Smooth muscle cell (in vitro differentiated cells): Measurements from ENCODE around the gene HLTF. TPM values are rescaled to one million over a fixed set of nuclear protein-coding genes. Genes with fewer than 3 reads are reported as not detected.

Experiments
- DNase-seq: peaks from one replicate; lab custom pipeline; 2025; ENCODE audit not compliant: unreplicated experiment; lab: John Stamatoyannopoulos, UW
- H2AFZ ChIP-seq: fragments of 200-600 bp; sonication (generic); 2 replicates; pipeline ENCODE4 v1.6.0; 2016; ENCODE audit warnings: antibody characterized with exemption, low read depth, mild to moderate bottlenecking
- H3F3A ChIP-seq: fragments of 200-600 bp; sonication (generic); 2 replicates; pipeline ENCODE4 v1.6.0; 2017; ENCODE audit warnings: antibody characterized with exemption, low read depth
- H3K27ac ChIP-seq: fragments of 200-600 bp; sonication (generic); 2 replicates; pipeline ENCODE4 v1.5.1; 2016; ENCODE audit warnings: low read depth, mild to moderate bottlenecking
- H3K27me3 ChIP-seq: fragments of 200-600 bp; sonication (generic); 2 replicates; pipeline ENCODE4 v1.6.1; 2016; ENCODE audit warnings: low read depth, mild to moderate bottlenecking
- H3K36me3 ChIP-seq: fragments of 200-600 bp; sonication (generic); 2 replicates; pipeline ENCODE4 v1.5.1; 2016; ENCODE audit warnings: low read depth
- H3K4me1 ChIP-seq: fragments of 200-600 bp; sonication (generic); 2 replicates; pipeline ENCODE4 v1.5.1; 2016; ENCODE audit warnings: low read depth
- H3K4me2 ChIP-seq: fragments of 200-600 bp; sonication (generic); 2 replicates; pipeline ENCODE4 v1.6.0; 2016; ENCODE audit warnings: mild to moderate bottlenecking
- H3K4me3 ChIP-seq: fragments of 200-600 bp; sonication (generic); 2 replicates; pipeline ENCODE4 v1.5.1; 2016; ENCODE audit warnings: mild to moderate bottlenecking
- H3K79me2 ChIP-seq: fragments of 200-600 bp; sonication (generic); 2 replicates; pipeline ENCODE4 v1.6.0; 2016; ENCODE audit warnings: low read depth, mild to moderate bottlenecking
- H3K9ac ChIP-seq: fragments of 200-600 bp; sonication (generic); 2 replicates; pipeline ENCODE4 v1.6.0; 2016; ENCODE audit warnings: low read depth
- H3K9me3 ChIP-seq: fragments of 200-600 bp; sonication (generic); replicated peaks from 2 replicates; pipeline ENCODE4 v1.5.1; 2016; ENCODE audit warnings: low read depth
- H4K20me1 ChIP-seq: fragments of 200-600 bp; sonication (generic); 2 replicates; pipeline ENCODE4 v1.6.0; 2016; ENCODE audit warnings: low read depth
- CTCF ChIP-seq: fragments of 200-600 bp; sonication (generic); IDR thresholded peaks from 2 replicates; pipeline ENCODE4 v1.5.1; 2017; ENCODE audit warnings: borderline replicate concordance, mild to moderate bottlenecking, antibody characterized with exemption; ENCODE audit not compliant: insufficient read depth, poor library complexity, severe bottlenecking
- WGBS: methylation state at CpG from one replicate; pipeline ENCODE4 v1.1.7; 2016; ENCODE audit warnings: low lambda C conversion rate; 5-methylcytosine and 5-hydroxymethylcytosine counted together
- polyA plus RNA-seq: library from polyadenylated mRNA; unstranded; fragments of >200 nt; fragmentation: Nextera tagmentation; extraction: Ambion mirVana; gene quantifications from 2 replicates; pipeline ENCODE4 v1.2.1, GENCODE V29; 2016
- total RNA-seq: library from RNA; depleted of rRNA; stranded (reverse); fragments of >200 nt; gene quantifications from 2 replicates; pipeline ENCODE4 v1.2.3, GENCODE V29; 2014

The HLTF gene
- total and polyA plus RNA-seq, 2 experiments from 2014 or later, result 24.2 to 34.9 TPM

GRCh38 chr3:149016242-149016641, 70.1 kb downstream of the HLTF start:
- H3K79me2 ChIP-seq, result no peaks in the 10 kb centered on the region
- H3F3A ChIP-seq, result no peaks in the 10 kb centered on the region
- no peak overlapping the region for H2AFZ ChIP-seq
- no peak overlapping the region for H3K4me3 ChIP-seq
- H3K4me2 ChIP-seq, result no peak overlapping the region
- no peak overlapping the region for H3K9ac ChIP-seq
- DNase-seq, result no peak
- no peaks in the 10 kb centered on the region for H3K27me3 ChIP-seq
- H3K27ac ChIP-seq, result no peak overlapping the region
- TF ChIP-seq CTCF, result no peak
- no peaks in the 10 kb centered on the region for H3K4me1 ChIP-seq
- no peaks in the 10 kb centered on the region for H3K36me3 ChIP-seq
- H4K20me1 ChIP-seq, result no peaks in the 10 kb centered on the region
- WGBS, result 98% methylated on average over 2 of the region's 2 CpGs
- no peaks in the 10 kb centered on the region for H3K9me3 ChIP-seq

GRCh38 chr3:149015393-149015792, 70.9 kb downstream of the HLTF start:
- H3K9me3 ChIP-seq, result no peaks in the 10 kb centered on the region
- no peaks in the 10 kb centered on the region for H3K79me2 ChIP-seq
- H3K4me1 ChIP-seq, result no peaks in the 10 kb centered on the region
- H3K36me3 ChIP-seq, result no peaks in the 10 kb centered on the region
- H3K9ac ChIP-seq, result no peak overlapping the region
- no peaks in the 10 kb centered on the region for H3F3A ChIP-seq
- H3K27ac ChIP-seq, result no peak overlapping the region
- H3K4me3 ChIP-seq, result no peak overlapping the region
- H2AFZ ChIP-seq, result no peak overlapping the region
- 95% methylated on average over 3 of the region's 3 CpGs for WGBS
- DNase-seq, result no peak
- H3K4me2 ChIP-seq, result no peak overlapping the region
- TF ChIP-seq CTCF, result no peak
- no peaks in the 10 kb centered on the region for H4K20me1 ChIP-seq
- no peaks in the 10 kb centered on the region for H3K27me3 ChIP-seq

- Histone ChIP-seq H3K4me1 (no peaks in the 10 kb centered on the region), H3K79me2 (no peaks in the 10 kb centered on the region), H3K27ac (no peak overlapping the region), H3K36me3 (no peaks in the 10 kb centered on the region), H3F3A (no peaks in the 10 kb centered on the region), H3K27me3 (no peaks in the 10 kb centered on the region), H3K4me3 (no peak overlapping the region), H4K20me1 (no peaks in the 10 kb centered on the region), H2AFZ (no peak overlapping the region), H3K9ac (no peak overlapping the region), H3K4me2 (no peak overlapping the region), H3K9me3 (no peaks in the 10 kb centered on the region)
- no peak for DNase-seq
- TF ChIP-seq CTCF, result no peak
- 97% methylated on average over 6 of the region's 6 CpGs for WGBS
Measured at GRCh38 chr3:149013726-149014125, 72.6 kb downstream of the HLTF start.

DNA sequence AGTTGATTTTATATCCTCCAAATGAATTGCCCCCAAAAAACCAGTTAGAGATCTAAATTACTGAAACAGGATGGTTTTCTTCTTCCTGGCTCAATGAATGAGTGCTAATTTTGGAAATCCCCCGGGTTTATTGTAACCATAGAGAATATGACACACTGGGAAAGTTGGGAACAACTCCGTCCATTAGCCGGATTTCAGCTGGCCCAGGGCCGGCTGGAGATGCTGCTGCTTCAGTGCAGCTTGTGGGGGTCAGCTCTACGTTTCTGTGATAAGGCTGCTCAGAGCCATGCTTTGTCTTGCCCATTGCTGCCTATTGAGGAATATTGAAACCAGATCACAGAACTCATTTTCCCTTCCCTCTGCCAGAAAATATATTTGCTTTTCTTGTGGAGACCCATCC, 74.7 kb downstream of the HLTF start:
- Histone ChIP-seq H3K36me3 (no peaks in the 10 kb centered on the region), H3K4me3 (no peak overlapping the region), H2AFZ (no peak overlapping the region), H4K20me1 (no peaks in the 10 kb centered on the region), H3K4me1 (no peaks in the 10 kb centered on the region), H3F3A (no peaks in the 10 kb centered on the region), H3K9ac (no peak overlapping the region), H3K79me2 (no peaks in the 10 kb centered on the region), H3K27me3 (no peaks in the 10 kb centered on the region), H3K9me3 (no peaks in the 10 kb centered on the region), H3K4me2 (no peak overlapping the region), H3K27ac (no peak overlapping the region)
- WGBS, result 97% methylated on average over 5 of the region's 5 CpGs
- no peak for TF ChIP-seq CTCF
- DNase-seq, result no peak
